NCI-H2196 treated with DMSO at 0.1 percent for 48 hours (cell line): ENCODE measurements around the gene RPL35A.
"Not testable (repeated sequence)": the region's sequence is repeated elsewhere in the genome, so short reads cannot be mapped to it uniquely, and the experiment has no call there.

Source experiments
- DNase-seq: peaks from one replicate; lab custom pipeline; 2025; ENCODE audit not compliant: unreplicated experiment; lab: John Stamatoyannopoulos, UW

The RPL35A gene

DNA sequence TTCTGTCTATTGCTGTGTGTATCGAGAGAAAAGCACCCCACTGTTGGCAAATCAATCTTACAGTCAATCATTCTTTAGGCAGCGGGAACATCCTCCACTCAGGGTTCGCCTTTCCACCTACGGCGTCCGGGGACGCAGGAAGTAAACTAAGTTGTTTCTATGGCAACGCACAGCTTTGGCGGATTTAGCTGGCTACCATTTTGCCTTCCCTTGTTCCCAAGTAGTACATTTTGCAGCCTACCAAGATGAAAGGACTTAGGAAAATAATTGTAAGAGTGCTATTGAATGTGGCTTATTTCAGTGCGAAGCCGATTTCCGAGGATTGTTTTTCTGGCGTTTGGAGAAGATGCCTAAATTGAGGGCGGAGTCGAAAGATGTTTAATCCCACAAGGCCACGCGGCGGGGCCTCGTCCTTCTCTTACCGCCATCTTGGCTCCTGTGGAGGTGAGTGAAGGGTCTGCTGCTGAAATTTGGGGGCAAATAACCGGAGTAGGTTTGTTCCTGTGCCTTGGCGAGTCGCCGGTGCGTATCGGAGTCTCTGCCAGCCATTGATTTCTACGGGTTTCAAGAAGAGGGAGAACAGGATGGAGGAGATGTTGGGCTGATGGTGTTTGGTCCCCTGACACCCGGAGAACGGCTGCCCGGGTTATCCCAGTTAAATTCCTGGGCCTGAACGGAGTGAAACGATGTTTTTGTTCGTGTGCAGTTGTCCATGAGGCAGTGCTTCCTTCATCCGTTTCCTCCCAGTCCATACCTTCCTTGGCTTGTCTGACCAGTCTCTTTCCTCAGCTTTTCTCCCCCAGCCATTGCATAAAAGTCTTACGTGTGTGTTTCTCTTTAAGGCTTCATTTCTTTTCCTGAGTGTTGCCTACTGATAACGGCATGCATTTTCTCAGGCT is at the start of gene RPL35A:
Gene RPL35A (plus strand): TSS at position 413 of the 899 bp plus-strand sequence. CDS start 778 bp downstream, outside the sequence.
- peak; percentile 99 for DNase-seq

DNA sequence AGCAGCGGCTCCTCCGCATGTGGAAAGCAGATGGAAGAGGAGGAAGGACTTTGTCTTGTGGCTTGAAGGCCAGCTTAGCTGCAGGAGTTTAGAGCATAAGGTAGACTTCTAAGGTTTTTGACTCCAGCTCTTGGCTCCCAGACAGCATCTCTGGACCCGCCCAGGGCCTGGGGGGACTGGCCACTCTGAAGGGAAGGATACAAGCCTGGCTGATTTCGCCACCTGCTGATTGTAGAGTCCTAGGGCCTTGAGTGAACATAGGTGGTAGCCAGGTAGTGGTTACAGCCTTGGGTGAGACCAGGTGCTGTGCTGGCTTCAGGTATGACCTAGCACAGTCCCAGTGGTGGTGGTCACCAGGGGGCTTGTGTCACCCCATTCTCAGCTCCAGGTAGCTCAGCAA is 48.4 kb upstream of the RPL35A start:
- no peak for DNase-seq

DNA sequence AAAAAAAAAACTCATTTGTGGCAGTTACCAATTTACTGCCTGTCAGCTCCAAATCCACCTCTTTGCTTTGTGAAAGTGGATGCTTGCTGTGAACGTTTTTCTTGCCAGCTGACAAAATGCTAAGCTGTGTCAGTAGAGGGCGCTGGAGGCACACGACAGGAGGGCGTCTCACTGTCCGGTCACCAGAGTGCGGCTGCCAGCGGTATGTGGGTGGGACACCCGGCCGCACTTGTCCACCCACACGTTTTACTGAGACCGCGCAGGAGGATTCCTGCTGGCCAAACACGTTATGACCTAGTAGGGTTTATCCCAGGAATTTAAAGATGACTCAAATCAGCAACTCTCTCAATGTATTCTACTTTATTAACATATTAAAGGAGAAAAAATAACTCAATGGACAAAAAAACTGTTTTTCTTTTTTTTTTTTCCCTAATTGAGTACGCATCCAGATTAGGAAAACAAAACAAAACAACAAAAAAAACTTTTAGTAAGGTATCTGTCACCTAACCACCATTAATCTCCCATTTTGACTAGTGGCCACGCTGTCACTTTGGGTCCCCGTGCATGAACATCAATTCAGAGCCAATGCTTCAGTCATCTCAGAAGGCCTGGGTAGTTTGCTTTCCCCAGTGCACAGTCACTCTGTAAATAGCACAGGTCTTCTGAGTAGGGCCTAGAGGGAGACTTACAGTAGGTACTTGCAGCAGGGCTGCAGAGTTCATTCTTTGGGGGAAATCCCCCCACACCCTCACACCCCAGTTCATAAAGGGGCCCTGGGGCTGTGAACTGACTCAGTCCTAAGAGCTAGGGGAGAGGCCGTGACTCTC is 43.8 kb upstream of the RPL35A start:
- peak; percentile 82 for DNase-seq

DNA sequence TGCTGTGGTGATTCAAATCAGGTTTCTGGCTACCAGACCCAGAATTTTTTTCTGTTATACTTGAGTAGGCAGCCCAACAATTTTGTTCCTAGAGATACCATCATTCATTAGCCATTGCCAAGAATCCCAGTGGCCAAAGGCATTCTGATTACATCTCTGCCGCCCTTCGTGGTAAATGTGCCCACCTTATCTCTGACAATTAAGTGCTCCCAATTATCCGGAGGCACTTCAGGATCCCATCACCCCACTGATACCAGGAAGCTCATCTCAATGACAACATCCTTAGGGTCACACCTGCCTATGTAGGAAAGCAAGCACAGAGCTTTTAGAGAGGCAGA is 43.2 kb upstream of the RPL35A start:
- no peak for DNase-seq

DNA sequence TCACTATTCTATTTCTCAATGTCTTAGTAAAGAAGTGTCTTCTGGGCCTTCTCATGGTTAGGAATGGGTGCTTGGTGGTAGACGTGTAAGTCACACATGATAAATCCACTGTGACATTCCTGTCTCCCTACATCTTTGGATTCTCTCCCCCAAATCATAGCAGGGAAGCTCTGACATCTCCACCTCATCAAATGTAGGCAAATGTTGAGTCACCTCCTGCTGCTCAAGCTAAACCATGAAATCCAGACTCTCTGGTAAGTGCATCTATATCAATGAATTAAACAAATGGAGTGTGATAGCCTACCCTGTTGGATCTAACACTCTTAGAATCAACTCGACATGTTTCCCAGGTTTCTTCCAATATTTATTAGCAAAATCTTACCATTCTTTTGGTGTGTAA is 42.8 kb upstream of the RPL35A start:
- DNase-seq = no peak

DNA sequence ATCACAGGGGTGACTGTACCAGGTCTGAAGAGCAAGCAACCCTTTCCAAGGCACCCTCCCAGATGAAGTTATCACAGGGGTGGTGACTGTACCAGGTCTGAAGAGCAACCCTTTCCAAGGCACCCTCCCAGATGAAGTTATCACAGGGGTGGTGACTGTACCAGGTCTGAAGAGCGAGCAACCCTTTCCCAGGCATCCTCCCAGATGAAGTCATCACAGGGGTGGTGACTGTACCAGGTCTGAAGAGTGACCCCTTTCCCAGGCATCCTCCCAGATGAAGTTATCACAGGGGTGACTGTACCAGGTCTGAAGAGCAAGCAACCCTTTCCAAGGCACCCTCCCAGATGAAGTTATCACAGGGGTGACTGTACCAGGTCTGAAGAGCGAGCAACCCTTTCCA is 41.4 kb upstream of the RPL35A start:
- not testable (repeated sequence) for DNase-seq

DNA sequence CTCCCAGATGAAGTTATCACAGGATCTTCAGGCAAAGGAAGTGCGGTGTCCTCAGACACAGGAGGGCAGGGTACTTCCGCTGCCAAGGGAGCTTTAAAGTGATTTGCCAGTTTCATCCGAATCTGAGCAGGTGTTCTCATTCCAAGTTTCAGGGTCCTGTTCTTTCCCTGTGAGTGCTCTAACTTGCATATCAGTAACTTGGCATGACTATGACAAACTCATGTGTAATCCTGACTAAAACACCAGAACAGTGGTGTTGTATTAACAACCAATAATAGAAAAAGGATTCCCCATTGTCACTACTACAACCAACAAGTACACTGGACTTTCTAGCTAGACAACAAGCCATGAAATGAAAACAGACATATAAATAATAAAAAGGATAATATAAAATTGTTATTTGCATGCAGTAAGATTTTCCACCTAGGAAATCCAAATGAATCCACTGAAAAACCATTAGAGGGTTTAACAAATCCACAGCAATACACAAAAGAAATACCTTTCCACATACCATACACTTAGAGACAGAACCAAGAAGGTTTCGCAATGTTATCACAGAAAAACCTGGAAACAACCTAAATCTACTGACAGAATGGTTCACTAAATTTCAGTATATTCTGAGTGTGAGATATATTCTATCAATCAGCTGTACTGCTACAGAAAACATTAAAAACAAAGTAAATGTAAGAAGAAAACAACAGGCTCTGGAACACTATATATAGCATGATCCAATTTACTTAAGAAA is 40.9 kb upstream of the RPL35A start:
- no peak for DNase-seq

DNA sequence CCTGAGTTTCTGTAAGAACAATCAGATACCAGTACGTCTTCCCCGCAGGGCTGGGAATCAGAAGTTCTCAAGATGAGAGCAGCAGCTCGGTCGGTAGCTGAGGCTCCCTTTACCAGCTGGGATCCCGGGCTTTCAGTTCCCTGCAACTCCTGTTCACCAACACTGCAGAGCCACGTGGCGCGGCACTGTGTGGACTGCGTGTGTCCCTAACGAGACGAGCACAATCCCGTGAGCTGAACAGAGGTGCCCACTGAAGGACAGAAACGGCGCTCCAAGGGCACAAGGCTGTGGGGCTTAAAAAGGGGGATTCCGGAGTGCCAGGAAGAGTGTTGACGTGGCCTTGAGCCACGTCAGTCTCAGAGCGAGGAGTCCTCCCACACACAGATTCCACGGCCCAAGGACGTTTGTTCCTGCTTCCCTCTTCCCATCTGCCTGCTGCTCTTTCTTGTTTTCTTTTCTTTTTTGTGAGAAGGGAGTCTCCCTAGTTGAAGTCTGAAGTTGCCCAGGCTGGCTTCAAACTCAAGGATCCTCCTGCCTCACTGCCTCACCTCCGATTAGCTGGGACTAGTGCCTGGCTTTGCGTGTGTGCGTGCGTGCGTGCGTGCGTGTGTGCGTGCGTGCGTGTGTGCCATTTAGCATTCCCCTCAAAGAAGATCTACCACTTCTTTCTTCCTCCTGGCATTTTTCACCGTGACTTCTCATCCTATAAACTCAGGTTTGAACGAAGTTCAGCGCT is 37.1 kb upstream of the RPL35A start:
- no peak for DNase-seq

DNA sequence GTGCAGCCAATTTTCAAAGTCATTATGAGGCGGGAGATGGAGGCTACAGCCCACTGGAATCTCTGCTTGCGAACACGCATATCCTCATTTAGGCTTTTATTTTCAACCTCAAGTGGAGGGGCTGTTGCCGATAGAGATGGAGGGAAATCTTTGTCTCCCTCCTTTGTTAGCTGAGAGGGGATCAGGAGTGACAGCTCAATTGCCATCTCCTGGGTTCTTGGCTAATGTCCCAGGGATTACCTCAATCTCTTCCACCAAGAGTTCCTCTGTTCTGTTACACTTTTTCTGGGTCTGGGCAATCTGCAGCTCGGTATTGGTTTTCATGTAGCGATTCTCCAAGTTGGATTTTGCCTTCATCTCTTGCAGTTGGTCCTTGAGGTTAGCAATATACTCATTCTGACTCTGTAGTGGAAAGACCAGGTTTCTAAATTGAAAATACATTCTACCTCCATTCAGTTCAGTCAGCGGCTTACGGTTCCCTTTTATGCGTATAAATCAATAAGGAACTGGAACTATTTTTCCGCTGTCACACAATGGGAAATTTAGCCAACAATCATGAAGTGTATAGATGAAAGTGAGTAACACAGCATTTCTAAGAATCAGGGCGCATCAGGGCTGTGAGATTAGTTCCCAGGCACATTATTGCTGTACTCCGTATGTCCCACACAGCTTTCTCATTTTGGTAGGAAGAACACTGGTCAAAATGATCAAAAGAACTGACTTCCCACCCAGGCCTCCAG is 36.2 kb upstream of the RPL35A start:
- DNase-seq = no peak

DNA sequence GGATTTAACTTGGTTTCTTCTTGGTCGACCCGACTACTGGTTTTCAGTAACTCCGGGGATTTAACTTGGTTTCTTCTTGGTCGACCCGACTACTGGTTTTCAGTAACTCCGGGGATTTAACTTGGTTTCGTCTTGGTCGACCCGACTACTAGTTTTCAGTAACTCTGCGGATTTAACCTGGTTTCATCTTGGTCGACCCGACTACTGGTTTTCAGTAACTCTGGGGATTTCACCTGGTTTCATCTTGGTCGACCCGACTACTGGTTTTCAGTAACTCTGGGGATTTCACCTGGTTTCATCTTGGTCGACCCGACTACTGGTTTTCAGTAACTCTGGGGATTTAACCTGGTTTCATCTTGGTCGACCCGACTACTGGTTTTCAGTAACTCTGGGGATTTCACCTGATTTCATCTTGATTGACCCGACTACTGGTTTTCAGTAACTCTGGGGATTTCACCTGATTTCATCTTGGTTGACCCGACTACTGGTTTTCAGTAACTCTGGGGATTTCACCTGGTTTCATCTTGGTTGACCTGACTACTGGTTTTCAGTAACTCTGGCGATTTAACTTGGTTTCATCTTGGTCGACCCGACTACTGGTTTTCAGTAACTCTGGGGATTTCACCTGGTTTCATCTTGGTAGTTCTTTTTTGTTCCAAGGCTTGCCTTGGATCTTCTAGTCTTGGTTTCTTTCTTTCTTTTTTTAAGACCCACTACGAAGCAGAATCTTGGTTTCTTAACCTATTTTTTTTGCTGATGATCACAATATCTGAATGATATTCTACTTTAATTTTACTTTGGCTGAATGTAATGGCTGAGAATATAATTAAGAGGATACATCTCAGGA is 28.3 kb upstream of the RPL35A start:
- DNase-seq = not testable (repeated sequence)

DNA sequence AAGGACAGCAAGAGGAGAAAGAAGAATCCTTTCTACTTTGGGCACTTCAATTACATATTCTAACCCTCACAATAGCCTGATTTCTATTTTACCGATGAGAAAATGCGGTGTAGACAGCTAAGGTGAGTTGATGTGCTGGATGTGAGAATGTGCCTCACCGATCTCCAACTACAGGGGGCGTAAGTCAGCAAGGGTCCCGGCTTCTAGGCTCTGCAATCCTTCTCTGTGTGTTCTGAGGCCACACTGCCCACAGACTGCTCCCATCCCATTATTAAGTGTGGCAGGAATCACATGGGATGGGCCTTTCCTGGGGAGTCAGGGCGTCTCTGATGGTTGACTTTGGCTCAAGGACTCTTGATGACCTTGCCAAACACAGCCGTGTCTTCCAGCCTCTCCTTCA is 23.6 kb upstream of the RPL35A start:
- no peak for DNase-seq

DNA sequence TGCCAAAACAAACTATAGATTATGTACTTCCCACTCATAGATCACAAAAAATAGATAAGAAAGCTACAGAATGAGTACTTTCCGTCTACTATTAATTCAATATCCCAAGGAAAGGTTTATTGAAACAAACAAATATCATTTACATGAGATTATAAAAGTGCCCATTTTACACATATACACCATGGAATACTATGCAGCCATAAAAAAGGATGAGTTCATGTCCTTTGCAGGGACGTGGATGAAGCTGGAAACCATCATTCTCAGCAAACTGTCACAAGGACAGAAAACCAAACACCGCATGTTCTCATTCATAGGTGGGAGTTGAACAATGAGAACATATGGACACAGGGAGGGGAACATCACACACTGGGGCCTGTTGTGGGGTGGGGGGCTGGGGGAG is 22.4 kb upstream of the RPL35A start:
- DNase-seq = not testable (repeated sequence)

DNA sequence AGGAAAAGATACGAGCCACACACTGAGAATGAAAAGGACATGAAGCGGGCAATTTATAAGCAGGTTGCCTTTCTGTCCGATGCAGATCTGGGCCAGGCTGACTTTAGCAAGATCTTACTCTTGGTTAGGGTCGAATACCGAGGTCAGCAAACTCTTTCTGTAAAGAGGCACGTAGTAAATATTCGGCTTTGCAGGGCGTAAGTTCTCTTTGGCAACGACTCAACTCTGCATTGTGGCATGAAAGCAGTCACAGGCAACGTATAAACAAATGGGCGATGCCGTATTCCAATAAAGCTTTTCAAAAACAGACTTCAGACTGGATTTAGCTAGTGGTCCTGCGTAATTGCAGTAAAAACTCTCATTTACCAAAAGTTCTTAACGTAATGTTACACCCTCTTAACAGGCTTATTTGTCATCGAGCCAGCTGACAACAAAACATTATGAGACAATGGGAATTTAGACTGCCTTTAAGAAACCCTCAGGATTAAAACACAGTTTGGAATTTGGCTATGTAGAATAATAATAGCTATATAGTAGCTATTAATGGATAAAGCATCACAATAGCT is 13.1 kb upstream of the RPL35A start:
- DNase-seq = no peak

DNA sequence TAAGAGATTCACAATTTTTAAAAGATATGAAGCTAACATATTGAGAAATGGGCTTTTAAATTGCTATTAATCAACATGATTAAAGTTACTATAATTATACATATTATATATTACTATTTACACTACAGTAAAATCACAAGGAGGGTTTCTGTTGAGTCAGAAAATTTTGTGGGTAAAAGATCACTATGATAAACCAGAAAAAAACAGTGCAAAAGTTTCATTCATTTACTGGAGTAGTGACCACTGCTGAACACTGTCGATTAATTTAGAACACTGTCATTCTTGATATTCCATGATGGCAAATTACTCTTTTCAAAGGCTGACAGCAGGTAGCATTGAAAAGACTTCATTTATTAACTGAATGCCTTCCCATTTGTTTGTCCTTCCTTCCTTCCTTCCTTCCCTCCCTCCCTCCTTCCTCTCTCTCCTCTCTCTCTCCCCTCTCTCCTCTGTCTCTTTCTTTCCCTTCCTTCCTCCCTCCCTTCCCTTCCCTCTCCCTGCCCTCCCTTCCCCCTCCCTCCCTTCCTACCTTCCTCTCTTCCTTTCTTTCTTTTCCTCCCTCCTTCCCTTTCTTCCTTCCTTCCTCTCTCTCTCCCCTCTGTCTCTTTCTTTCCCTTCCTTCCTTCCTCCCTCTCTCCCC is 9.1 kb upstream of the RPL35A start:
- no peak for DNase-seq

DNA sequence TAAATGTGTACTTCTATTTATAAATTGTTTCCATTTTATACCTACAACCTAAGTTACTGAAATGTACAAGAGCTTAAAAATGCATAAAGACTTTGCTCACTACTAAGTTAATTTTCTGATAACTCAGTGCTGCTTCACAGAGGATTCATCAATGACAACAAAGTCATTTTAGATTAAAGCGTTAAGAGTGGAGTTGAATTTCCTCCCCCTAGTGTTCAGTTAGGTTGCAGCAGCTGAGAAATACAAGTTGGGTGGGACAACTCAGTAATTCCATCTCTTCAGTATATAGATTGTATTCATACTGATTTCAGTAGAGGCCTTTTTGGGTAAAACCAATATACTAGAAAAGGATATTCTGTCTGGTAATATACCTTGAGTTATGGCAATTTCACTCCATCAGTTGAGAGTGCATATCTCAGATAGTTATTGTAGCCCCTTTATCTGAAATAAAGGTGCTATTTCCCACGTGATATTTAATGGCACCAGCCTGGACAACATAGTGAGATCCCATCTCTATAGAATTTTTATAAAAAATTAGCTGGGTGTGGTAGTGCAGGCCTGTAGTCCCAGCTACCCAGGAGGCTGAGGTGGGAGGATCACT is 6.9 kb upstream of the RPL35A start:
- peak; percentile 55 for DNase-seq

DNA sequence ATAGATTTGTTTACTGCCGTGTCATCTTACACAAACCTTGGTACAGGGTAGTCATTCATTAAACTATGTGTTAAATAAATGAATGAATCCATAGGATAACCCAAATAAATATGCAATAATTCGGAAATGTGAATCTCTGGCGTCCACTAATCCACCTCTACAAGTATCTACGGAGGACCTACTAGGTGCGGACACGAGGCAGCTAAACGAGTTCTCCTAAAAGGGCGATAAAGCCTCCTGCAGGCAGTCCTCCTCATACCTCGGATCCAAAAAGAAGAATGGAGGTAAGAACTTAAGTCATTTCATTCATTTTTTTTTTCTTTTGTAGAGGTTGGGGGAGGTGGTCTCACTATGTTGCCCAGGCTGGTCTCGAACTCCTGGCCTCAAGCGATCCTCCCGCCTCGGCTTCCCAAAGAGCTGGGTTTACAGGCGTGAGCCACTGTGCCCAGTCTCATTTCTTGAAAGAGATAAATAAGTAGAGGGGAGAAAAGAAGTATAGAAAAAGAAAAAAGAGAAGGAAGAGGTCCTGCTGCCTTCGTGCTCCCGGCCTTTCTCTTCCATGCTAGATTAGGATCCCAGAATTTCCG is 706 bp upstream of the RPL35A start:
- no peak for DNase-seq

DNA sequence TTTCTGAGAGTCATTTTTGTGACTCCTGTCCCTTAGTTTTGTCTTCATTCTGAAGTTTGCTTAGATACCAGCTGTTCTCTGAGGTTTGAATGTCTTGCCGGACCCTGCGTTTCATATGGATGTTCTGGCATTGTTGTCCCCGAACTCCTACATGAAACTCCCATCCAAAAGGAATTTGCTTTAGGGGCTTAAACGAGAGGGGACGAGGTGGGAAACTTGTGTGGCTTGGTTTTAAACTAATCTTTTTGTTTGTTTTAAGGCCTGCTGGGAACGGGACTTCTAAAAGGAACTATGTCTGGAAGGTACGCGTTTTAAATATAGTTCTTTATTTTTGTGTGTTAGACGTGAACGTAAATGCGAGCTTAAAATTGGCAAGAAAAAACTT is 679 bp downstream of the RPL35A start:
- DNase-seq = no peak
